Left lobe of liver (tissue), 2 donors: ENCODE measurements around the gene C1orf167. TPM values are rescaled to one million over a fixed set of nuclear protein-coding genes. Genes with fewer than 3 reads are reported as not detected.

Experiments used
- ATAC-seq: fragments of 200-7000 bp; cut with Tn5 transposase; one replicate; pipeline ENCODE4 v1.9.1; 2020; ENCODE audit warnings: mild to moderate bottlenecking, moderate library complexity
- DNase-seq: peaks from one replicate; pipeline ENCODE4 v3.0.0-alpha.2; 2020; ENCODE audit warnings: low spot score
- total RNA-seq: library from RNA; stranded (reverse); gene quantifications from one replicate; pipeline ENCODE4 v1.2.1, GENCODE V29; 2021
- donor health status: DM: no; HTN: no; CAD: no; lungs with moderate emphysema.
- donor health status: DM: no; HTN: yes; CAD: no.

The C1orf167 gene, protein sequence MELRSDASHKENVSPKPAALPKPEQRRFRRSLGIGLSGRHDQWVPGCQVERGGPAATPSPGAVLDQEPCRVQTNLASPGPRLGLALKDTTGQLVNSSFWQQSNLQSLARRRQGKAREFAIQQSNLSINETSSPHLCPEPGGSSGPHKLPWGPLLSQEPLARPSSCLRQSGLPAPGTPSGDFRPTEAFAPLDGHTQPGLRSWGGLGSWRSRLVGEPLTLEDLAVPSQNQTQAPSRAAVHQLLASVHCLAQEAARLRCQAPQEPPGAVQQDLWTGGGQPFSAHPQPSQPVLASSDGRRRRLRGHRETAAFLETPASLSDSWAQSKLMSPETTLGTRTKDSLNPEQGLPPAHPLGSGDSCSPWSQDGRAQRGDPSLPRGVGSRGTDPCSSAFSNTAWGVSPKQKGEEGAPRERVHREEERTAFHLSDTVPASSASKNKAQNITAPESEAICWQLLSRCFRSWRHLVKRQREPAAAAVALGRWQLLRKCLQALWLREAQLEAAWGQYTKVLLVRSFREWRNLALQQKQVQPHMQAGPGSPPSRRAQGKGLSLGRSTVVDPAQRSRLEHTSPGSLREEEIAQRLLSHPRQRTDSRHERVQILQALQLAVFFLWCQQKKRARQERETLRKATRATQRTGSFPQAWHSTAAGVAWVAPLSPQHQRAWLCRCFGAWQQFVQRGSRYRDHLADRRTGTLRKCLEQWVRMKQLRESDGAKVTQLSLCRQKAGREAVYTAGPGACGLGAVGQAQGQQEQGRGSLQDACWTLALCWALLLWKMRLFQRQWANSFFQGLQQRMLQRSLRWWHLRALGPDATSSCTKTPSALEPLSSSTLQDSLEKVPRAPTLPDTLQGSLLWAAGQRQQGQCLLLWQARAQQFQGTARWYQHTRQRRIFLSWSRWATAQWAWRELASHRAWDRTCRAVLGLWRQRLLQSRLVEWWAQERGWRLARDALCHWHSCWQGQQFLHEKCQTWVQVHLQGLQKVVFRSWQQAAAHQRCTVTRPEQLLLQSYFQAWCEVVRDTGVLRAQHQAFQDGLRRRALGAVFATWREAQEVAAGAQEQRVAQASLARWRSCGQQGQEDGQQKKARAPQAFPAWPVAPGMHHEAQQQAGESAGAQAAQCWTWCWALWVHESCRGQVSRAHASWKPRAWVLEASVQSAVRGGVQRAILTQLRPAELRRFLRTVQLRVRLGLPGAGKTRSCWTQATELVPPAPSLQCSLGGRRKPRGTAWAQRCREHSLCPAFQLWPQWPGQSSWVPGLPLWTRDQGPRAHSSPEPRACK (N-terminal part only)
- total RNA-seq, result not detected

GRCh38 chr1:11761988-11762406 is at the start of gene C1orf167:
Gene C1orf167, plus strand, starts transcription at chr1:11762193. Its CDS starts 2,208 bp downstream, at chr1:11764401.
- no peak for DNase-seq
- ATAC-seq, result peak; percentile 47

- DNase-seq (no peak), ATAC-seq (no peak)
Measured at GRCh38 chr1:11712285-11712684, 49.7 kb upstream of the C1orf167 start.

- no peak for DNase-seq
- ATAC-seq, result no peak
Measured at GRCh38 chr1:11713095-11713494, 48.9 kb upstream of the C1orf167 start.

DNA sequence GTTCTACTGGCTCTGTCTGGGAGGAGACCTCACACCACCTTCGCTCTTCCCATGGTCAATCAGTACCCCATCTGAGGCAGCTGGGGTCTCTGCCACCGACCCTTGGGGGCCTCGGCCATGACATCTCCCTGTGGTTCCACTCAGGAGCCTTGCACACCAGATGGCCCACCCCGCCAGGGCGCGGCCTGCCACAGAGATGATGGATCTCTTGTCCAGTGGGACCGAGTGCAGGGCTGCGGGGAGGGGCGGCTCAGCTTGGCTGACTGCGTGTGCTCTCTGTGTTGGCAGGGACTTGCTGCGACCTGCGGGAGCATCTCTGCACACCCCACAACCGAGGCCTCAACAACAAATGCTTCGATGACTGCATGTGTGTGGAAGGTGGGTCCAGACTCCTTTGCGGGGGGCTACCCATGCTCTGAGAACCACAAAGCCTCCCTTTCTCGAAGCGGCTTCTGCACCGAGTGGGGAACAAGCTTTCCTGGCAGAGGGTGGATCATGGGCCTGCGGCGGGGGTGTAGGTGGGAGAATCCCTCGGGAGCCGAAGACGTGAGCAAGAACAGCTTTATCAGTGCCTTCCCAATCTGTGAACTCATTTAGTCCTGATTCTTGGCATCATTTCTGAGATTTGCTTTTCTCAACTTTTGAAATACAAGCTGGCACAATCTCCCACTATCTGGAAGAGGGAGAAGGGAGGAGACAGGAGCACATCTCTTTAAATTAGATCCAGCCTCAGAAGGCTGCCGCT is 47.0 kb upstream of the C1orf167 start:
- ATAC-seq (no peak), DNase-seq (no peak)

DNA sequence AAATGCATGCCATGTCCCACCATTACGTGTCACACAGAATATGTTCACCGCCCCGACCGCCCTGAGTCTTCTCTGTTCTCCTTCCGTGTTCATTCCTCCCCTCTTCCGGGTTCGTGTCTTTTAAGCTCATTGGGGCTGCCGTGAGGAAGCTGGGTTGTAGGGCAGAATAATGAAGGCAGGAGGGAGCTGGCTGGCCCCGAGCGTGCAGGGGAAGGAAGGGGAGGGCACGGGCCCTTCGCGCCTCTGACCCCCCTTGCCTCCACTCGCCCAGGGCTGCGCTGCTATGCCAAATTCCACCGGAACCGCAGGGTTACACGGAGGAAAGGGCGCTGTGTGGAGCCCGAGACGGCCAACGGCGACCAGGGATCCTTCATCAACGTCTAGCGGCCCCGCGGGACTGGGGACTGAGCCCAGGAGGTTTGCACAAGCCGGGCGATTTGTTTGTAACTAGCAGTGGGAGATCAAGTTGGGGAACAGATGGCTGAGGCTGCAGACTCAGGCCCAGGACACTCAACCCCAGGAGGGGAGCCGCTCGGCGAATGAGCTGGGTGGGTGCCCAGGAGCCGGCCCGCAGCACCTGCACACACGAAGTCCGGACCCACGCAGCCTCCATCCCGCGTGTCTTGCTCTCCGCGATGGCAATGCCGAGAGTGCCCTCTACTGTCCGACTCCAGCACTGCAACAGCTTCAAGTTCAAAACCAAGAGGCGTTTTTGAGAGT is 42.5 kb upstream of the C1orf167 start:
- DNase-seq (peak; percentile 77), ATAC-seq (peak; percentile 97)

GRCh38 chr1:11720033-11720376 is 42.0 kb upstream of the C1orf167 start:
- no peak for DNase-seq
- no peak for ATAC-seq

GRCh38 chr1:11720525-11720924 is 41.5 kb upstream of the C1orf167 start:
- ATAC-seq (no peak), DNase-seq (no peak)

DNA sequence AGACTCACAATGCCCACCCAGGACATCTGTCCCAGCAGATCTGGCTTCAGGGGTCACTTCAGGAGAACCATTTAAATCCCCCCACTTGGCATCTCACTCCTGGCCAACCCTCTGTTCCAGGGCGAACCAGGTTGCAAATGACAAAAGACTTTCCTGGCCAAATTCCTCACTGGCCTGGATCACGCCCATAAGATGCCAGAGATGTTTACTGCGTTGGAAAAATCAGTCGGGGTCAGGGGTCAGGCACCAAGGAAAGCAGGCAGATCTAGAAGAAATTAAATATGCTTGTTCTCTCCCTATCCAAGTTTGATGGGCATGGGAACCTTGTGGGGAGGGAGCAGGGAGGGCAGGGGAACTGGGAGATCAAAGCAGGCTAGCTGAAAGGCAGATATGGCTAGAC is 40.7 kb upstream of the C1orf167 start:
- ATAC-seq (no peak), DNase-seq (no peak)

- ATAC-seq (no peak), DNase-seq (no peak)
Measured at GRCh38 chr1:11722538-11722937, 39.5 kb upstream of the C1orf167 start.

- ATAC-seq (no peak), DNase-seq (no peak)
Measured at GRCh38 chr1:11725616-11726015, 36.4 kb upstream of the C1orf167 start.

- no peak for ATAC-seq
- DNase-seq, result no peak
Measured at GRCh38 chr1:11727119-11727518, 34.9 kb upstream of the C1orf167 start.

- no peak for ATAC-seq
Measured at GRCh38 chr1:11728126-11728806, 33.7 kb upstream of the C1orf167 start.

GRCh38 chr1:11729155-11729497 is 32.9 kb upstream of the C1orf167 start:
- no peak for ATAC-seq

More at GRCh38 chr1:11728126-11728806, 33.7 kb upstream of the C1orf167 start:
- DNase-seq, result no peak

GRCh38 chr1:11729498-11730428 is 32.2 kb upstream of the C1orf167 start:
- ATAC-seq (no peak), DNase-seq (no peak)

More at GRCh38 chr1:11729155-11729497, 32.9 kb upstream of the C1orf167 start:
- no peak for DNase-seq

GRCh38 chr1:11730429-11730891 is 31.5 kb upstream of the C1orf167 start:
- ATAC-seq (peak; percentile 51), DNase-seq (no peak)

DNA sequence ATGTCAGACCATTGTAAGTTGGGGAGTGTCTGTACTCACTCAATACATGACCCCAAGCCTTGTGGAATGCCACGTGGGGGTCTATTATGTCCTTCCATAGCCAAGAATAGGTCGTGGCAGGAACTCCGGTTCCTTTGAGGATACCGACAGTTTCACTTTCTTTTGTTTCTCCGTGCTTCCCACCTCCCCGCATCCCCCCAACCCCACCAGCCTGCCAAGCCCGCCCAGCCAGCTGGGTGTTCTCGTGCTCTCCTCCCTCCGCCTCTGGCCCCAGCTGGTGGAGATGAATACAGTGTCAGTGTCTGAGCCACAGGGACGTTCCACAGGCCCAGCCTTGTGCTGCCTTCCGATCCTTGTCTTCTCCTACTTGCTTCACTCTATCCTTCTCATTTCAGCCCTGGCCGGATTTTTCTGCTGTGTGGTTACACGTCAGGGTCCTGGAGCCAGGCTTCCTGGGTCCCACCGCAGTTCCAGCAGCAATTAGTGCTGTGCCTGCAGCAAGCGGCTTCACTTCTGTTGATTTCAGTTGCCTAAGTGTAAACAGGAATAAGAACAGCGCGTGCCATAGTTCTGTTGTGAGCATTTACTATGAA is 30.2 kb upstream of the C1orf167 start:
- DNase-seq (peak; percentile 59), ATAC-seq (peak; percentile 61)

DNA sequence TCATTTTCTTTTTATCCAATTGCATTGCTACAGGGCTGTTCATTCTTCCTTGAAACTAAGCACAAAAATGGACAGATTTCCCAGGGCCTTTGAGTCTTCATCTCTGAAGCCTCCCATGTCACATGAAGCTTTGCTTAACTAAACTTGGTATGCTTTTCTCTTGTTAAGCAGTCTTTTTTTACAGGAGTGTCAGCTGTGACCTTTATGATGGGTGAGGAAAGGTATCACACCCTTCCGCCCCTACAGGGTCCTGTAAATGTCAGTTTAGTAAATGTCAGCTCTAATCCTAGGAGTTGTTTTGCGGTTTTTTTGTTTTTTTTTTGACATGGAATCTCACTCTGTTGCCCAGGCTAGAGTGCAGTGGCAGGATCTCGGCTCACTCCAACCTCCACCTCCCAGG is 28.7 kb upstream of the C1orf167 start:
- ATAC-seq (no peak), DNase-seq (no peak)

- ATAC-seq (no peak), DNase-seq (no peak)
Measured at GRCh38 chr1:11735531-11735853, 26.5 kb upstream of the C1orf167 start.
